Activated CD4-positive, alpha-beta T cell treated with anti-CD3 and anti-CD28 coated beads, Interleukin-2, Interleukin-6, amounts not matched to agents 100 ng/mL and 50 ng/mL, durations not matched to agents 16 hours and 8 hours (primary cell): Measurements from ENCODE around the gene XRCC5.

Experiments
- DNase-seq: peaks from one replicate; pipeline ENCODE4 v3.0.0-alpha.2; 2020

XRCC5 gene

GRCh38 chr2:216161967-216162366, 52.8 kb downstream of the XRCC5 start:
- DNase-seq = no peak

- no peak for DNase-seq
These were observed 54.4 kb downstream of the XRCC5 start for GRCh38 chr2:216163518-216163917.

GRCh38 chr2:216164087-216164486, 54.9 kb downstream of the XRCC5 start:
- DNase-seq = no peak

- no peak for DNase-seq
These were observed 55.4 kb downstream of the XRCC5 start for GRCh38 chr2:216164576-216164975.

- DNase-seq = no peak
These were observed 56.6 kb downstream of the XRCC5 start for GRCh38 chr2:216165711-216166110.

DNA sequence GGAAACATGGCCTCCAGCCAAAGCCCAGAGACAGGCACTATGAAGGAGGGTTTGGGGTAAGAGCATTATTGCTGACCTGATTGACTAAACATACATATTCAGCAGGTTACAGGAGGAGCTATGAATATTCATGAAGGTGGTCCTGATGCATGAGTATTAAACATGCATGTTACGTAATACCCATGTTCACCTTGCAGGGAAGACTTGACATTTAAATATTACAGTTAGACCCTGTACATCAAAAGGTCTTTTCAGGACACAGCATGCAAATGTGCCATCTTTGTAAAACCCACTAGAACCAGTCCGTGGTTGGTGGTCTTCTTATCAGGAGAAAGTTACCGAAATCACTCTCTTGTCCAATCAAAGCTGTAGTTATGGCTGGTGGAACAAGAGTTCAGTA, 59.9 kb downstream of the XRCC5 start:
- DNase-seq = no peak

DNA sequence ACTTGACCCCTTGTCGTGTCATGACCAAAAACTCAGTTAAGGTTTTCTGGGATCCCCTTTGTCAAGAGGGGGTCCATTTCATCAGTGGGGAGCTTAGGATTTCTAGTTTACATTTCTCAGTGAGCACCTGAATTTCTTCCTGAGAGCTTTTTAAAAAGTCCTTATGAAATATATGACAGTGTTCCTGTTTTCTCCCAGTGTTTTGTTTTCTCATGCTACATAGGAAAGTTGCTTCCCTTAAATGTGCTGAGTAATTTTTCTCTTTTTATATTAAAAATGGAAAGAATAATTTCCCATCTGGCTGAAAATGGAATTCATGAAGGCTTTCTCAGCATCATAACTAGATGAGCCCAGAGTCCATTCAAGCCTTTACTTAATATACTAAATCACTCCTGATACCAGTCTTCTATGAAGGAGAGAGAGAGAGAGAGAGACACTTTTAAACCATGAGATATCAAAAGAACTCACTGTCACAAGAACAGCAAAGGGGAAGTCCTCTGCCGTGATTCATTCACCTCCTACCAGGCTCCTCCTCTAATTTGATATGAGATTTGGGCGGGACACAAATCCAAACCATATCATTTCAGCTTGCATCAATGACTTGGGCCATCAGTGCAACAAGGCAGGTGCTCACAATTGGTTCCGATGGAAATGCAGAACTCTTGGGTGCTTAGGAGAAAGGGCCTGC, 61.1 kb downstream of the XRCC5 start:
- no peak for DNase-seq

DNA sequence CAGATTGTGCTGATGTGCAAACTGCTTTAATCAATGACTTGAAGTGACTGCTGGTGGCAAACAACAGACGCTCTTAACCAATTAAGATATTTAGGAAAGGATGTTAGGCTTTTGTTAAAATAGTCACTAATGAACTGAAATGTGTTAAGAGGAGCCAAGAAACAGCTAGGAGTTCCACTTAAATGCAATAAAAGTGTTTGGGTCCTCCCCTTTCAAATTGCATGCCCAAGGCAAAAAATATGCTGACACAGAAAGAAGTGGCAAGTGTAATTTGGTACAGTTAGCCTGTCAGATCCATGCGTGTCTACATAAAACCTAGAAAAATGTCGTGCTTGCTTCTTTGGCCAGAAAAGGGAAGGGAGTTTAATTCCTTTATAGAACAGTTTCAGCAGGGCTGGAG, 61.9 kb downstream of the XRCC5 start:
- no peak for DNase-seq

DNA sequence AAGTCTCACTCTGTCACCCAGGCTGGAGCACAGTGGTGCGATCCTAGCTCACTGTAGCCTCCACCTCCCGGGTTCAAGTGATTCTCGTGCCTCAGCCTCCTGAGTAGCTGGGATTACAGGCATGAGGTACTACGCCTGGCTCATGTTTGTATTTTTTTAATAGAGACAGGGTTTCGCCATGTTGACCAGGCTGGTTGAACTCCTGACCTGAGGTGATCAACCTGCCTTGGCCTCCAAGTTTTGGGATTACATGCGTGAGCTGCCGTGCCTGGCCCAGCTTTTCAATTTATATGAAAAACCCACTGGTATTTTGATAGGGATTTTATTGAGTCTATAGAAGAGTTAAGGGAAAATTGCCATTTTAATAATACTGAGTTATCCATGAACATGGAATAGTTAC, 63.3 kb downstream of the XRCC5 start:
- DNase-seq = no peak

DNA sequence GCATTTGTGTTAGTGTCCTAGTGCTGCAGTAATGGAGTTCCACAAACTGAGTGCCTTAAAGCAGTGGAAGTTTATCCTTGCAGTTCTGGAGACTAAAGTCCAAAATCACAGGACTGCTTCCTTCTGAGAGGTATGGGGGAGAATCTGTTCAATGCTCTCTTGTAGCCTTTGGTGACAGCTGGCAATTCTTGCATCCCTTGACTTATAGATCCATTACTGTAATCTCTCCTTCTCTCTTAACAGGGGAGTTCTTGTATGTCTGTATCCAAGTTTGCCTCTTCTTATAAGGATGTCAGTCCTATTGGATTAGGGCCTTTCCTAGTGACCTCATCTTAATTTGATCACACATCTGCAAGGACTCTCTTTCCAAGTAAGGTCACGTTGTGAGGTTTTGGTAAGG, 69.9 kb downstream of the XRCC5 start:
- no peak for DNase-seq

DNA sequence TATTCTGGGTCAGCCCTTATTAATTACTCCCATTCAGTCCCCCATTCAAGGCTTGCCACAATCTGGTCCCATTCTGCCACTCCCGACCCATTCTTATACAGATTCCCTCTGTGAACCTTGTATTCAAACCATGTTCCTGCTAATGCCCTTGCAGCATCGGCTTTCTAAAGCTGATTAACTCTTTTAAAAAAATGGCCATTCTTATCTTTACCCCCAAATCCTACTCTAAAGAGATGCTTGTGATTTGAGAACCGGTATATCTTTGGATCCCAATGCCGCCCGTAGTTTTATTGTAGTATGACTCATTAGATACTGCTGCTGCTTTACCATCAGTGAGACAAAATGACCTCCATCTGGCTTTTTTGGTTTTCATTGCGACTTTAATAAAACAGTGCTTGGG, 72.2 kb downstream of the XRCC5 start:
- no peak for DNase-seq

- no peak for DNase-seq
These were observed 72.9 kb downstream of the XRCC5 start for GRCh38 chr2:216181953-216182461.

GRCh38 chr2:216183462-216183861, 74.3 kb downstream of the XRCC5 start:
- no peak for DNase-seq

GRCh38 chr2:216188559-216188850, 79.4 kb downstream of the XRCC5 start:
- no peak for DNase-seq

DNA sequence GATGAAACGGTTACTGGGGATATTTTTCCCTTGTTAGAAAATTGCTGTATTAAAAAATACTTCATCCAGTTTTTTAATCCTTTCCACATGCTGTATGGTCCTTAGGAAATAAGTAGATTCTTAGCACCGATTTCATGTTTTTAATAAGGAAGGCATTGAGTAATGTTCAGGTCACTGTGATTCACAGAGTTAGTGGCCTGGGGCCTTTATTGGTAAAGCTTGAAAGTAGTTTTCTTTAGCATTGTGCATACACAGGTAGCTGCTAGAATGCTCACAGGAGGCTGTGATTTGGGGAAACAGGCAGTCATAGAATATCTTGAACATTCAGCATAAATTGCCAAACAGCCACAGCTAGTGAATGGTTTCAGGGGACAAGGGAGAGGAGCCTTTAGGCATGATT, 79.8 kb downstream of the XRCC5 start:
- DNase-seq = no peak

GRCh38 chr2:216189410-216189809, 80.3 kb downstream of the XRCC5 start:
- no peak for DNase-seq

DNA sequence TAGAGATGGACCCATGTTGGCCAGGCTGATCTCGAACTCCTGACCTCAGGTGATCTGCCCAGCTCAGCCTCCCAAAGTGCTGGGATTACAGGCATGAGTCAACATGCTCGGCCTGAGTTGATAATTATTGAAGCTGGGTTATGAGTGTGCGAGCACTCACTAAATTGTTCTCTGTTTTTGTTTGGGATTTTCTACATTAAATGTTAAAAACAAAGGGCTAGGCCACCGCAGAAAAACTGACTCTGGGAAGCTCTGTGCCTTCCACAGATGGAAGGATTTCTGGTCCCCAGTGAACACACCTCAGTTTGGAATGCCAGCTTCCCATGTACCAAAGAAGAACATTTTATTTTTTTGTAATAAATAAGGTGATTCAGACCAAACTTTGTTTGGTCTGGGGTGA, 83.0 kb downstream of the XRCC5 start:
- no peak for DNase-seq

DNA sequence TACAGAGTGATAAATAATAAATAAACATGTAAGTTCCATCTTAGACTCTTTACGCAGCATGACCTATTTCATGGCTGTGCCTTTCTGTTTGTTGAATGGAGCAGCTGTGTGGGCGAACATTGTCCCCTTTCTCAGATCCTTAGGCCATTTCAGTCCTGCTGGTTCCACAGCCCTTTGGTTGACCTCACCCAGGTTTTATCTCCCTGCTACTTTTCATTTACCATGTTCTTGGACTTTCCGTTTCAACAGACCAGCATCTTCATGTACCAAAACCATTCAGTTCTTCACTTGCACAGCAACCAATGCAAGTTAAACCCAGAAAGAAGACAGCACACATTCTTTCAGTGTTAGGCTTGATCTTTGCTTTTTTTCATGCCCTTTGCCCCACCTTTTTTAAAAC, 83.8 kb downstream of the XRCC5 start:
- no peak for DNase-seq

GRCh38 chr2:216194013-216194412, 84.9 kb downstream of the XRCC5 start:
- peak; percentile 59 for DNase-seq

DNA sequence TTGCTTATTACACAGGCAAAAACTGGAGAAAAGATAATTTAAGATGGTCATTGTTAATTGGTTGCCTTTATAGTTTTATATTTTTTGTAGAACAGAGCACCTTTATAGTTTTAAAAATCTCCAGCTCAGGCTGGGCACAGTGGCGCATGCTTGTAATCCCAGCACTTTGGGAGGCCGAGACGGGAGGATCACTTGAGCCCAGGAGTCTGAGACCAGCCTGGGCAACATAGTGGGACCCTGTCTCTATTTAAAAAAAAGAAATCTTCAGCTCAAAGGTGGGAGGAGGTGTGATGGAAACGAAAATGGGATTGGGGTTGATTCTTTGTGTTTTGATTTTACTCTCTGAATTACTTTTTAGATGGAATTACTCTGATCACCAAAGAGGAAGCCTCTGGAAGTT, 85.4 kb downstream of the XRCC5 start:
- DNase-seq = no peak

- DNase-seq = peak; percentile 67
These were observed 86.4 kb downstream of the XRCC5 start for GRCh38 chr2:216195565-216196029.

- no peak for DNase-seq
These were observed 92.7 kb downstream of the XRCC5 start for GRCh38 chr2:216201692-216202306.

DNA sequence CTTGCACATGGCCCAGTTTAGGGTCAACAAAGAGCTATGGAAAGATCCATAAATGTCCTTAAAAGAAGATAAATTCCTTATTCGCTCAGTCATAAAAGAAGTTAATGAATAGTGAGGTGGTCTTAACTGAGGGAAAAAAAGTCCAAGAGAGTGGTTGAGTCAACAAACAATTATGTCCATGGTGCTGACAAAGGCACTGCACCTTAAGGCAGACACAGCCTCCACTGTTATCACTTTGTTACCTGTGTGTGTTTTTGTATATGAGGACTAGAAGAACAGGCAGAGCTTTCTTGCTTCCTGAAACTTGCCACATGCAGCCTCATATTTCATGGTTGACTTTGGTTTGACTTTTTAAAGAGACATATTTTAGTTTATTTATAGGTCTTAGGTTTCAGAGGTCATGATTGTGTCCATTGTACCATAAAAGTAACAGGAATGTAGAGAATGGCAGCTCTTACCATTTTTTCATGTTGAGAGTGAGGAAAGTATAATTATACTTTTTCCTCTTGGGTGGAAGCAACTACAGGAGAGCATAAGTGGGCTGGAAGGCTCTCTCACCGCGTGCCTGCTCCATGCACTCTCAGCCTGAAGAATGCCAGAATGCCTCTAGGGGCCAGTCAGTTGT, 93.6 kb downstream of the XRCC5 start:
- DNase-seq = no peak

- DNase-seq = no peak
These were observed 96.3 kb downstream of the XRCC5 start for GRCh38 chr2:216205486-216205885.
